HepG2 (cell line): Measurements from ENCODE around the gene CD72. TPM values are rescaled to one million over a fixed set of nuclear protein-coding genes. Genes with fewer than 3 reads are reported as not detected.
A peak's percentile ranks its signal among the peaks of the same experiment; 100 is the strongest.

ENCODE experiments used
- CREB3 ChIP-seq: sonication (generic); formaldehyde crosslinking; IDR thresholded peaks from 2 replicates; pipeline ENCODE4 v1.5.0; 2020; ENCODE audit warnings: missing genetic modification reagents
- DMTF1 ChIP-seq: sonication (generic); formaldehyde crosslinking; IDR thresholded peaks from 2 replicates; pipeline ENCODE4 v1.4.0; 2020; ENCODE audit warnings: mild to moderate bottlenecking, missing genetic modification reagents
- GATAD1 ChIP-seq: IDR thresholded peaks from 2 replicates; pipeline ENCODE4 v1.6.1; 2016; ENCODE audit warnings: missing genetic modification reagents, missing compliant biosample characterization
- KDM4B ChIP-seq: sonication (generic); formaldehyde crosslinking; IDR thresholded peaks from 2 replicates; pipeline ENCODE4 v1.4.0; 2020; ENCODE audit warnings: missing genetic modification reagents
- MIXL1 ChIP-seq: IDR thresholded peaks from 2 replicates; pipeline ENCODE4 v1.6.1; 2016
- MXD1 ChIP-seq: sonication (generic); formaldehyde crosslinking; IDR thresholded peaks from 2 replicates; pipeline ENCODE4 v1.4.0; 2020; ENCODE audit warnings: mild to moderate bottlenecking, missing genetic modification reagents
- NFAT5 ChIP-seq: sonication (generic); formaldehyde crosslinking; IDR thresholded peaks from 2 replicates; pipeline ENCODE4 v1.4.0; 2020; ENCODE audit warnings: missing genetic modification reagents
- NR2C2 ChIP-seq: sonication (generic); formaldehyde crosslinking; IDR thresholded peaks from 2 replicates; pipeline ENCODE4 v1.4.0; 2020; ENCODE audit warnings: missing genetic modification reagents, mild to moderate bottlenecking, moderate library complexity, borderline replicate concordance
- PHF8 ChIP-seq: sonication (generic); formaldehyde crosslinking; IDR thresholded peaks from 2 replicates; pipeline ENCODE4 v1.5.0; 2020; ENCODE audit warnings: missing genetic modification reagents
- RARG ChIP-seq: sonication (generic); formaldehyde crosslinking; IDR thresholded peaks from 2 replicates; pipeline ENCODE4 v1.4.0; 2020; ENCODE audit warnings: low read depth, mild to moderate bottlenecking, missing genetic modification reagents
- RBFOX2 ChIP-seq: fragments of 200-400 bp; formaldehyde crosslinking; IDR thresholded peaks from 2 replicates; pipeline ENCODE4 v1.6.1; 2017; ENCODE audit warnings: low read depth, mild to moderate bottlenecking, low read length
- SMC3 ChIP-seq: IDR thresholded peaks from 2 replicates; pipeline ENCODE4 v1.6.1; 2011; ENCODE audit warnings: low read length, improper control_type of control experiment
- XRCC5 ChIP-seq: fragments of 200-400 bp; formaldehyde crosslinking; optimal IDR thresholded peaks from 2 replicates; pipeline ENCODE3; 2017; ENCODE audit warnings: mild to moderate bottlenecking, low read length
- YEATS2 ChIP-seq: sonication (generic); formaldehyde crosslinking; IDR thresholded peaks from 2 replicates; pipeline ENCODE4 v1.4.0; 2020; ENCODE audit warnings: missing genetic modification reagents, borderline replicate concordance
- ZFP41 ChIP-seq: sonication (generic); formaldehyde crosslinking; IDR thresholded peaks from 2 replicates; pipeline ENCODE4 v1.4.0; 2020; ENCODE audit warnings: mild to moderate bottlenecking, missing genetic modification reagents, borderline replicate concordance
- ZNF296 ChIP-seq: sonication (generic); formaldehyde crosslinking; conservative IDR thresholded peaks from 2 replicates; pipeline ENCODE4 v1.5.0; 2020; ENCODE audit warnings: mild to moderate bottlenecking, missing genetic modification reagents
- ZNF597 ChIP-seq: sonication (generic); formaldehyde crosslinking; IDR thresholded peaks from 2 replicates; pipeline ENCODE4 v1.5.0; 2020; ENCODE audit warnings: missing genetic modification reagents
- ZNF75D ChIP-seq: sonication (generic); formaldehyde crosslinking; IDR thresholded peaks from 2 replicates; pipeline ENCODE4 v1.8.1; 2023; ENCODE audit warnings: missing genetic modification reagents, mild to moderate bottlenecking, borderline replicate concordance
- ZNF792 ChIP-seq: IDR thresholded peaks from 2 replicates; pipeline ENCODE4 v1.6.1; 2016
- polyA plus RNA-seq, 8 experiments: library from polyadenylated mRNA; depleted of rRNA in 3 of 8; stranded (reverse) in 7 of 8; unstranded in 1 of 8; fragments of >200 nt; fragmentation: Illumina TruSeq in 4 of 8; extraction: Trizol in 4 of 8; gene quantifications; 2 replicates each; pipeline versions ENCODE4 v1.2.1 to v1.2.3, GENCODE V29; 2011 to 2016; ENCODE audit warnings: low read depth in 4 of 8, missing spikeins in 1 of 8, mixed read lengths in 1 of 8; ENCODE audit not compliant: insufficient read depth in 1 of 8
- total RNA-seq, 5 experiments: library from RNA; depleted of rRNA; stranded (reverse); fragments of >200 nt; fragmentation: Illumina TruSeq; extraction: Trizol; gene quantifications; 2 replicates each; pipeline ENCODE4 v1.2.3, GENCODE V29; 2016; ENCODE audit warnings: low read depth in 1 of 5

Gene CD72
- total and polyA plus RNA-seq, 2 of the 13 experiments (the other 11 are each of a cell fraction or from before 2014, with no cell fraction given) = 0.18 to 1.1 TPM

- TF ChIP-seq RARG (CRISPR knock-in tag) (no peak), XRCC5 (peak; percentile 34), ZNF75D (no peak), DMTF1 (no peak), MIXL1 (0 out of 2 replicates have a peak, but pooled peaks have one; percentile 19), PHF8 (CRISPR knock-in tag) (peak; percentile 85), RBFOX2 (peak; percentile 83), ZNF597 (CRISPR knock-in tag) (0 out of 2 replicates have a peak, but pooled peaks have one; percentile 40), ZNF296 (CRISPR knock-in tag) (no peak), CREB3 (CRISPR knock-in tag) (0 out of 2 replicates have a peak, but pooled peaks have one; percentile 36), KDM4B (CRISPR knock-in tag) (no peak), YEATS2 (CRISPR knock-in tag) (peak; percentile 74; the same call in 1 of the 2 replicates), SMC3 (no peak), ZFP41 (CRISPR knock-in tag) (0 out of 2 replicates have a peak, but pooled peaks have one; percentile 41), ZNF792 (CRISPR knock-in tag) (peak; percentile 59; the same call in 1 of the 2 replicates), GATAD1 (CRISPR knock-in tag) (peak; percentile 67), MXD1 (CRISPR knock-in tag) (no peak), NFAT5 (CRISPR knock-in tag) (no peak), NR2C2 (CRISPR knock-in tag) (peak; percentile 23; the same call in 1 of the 2 replicates)
Measured at GRCh38 chr9:35646533-35647265, 28.5 kb upstream of the CD72 start (continued).
